Progenitor cell of endocrine pancreas (in vitro differentiated cells): Measurements from ENCODE around the gene RASD2. TPM values are rescaled to one million over a fixed set of nuclear protein-coding genes. Genes with fewer than 3 reads are reported as not detected.

Experiments used
- DNase-seq: peaks from one replicate; pipeline ENCODE4 v3.0.0; 2021; ENCODE audit warnings: low spot score; ENCODE audit not compliant: unreplicated experiment
- H3K27ac Mint-ChIP-seq: 2 replicates; pipeline ENCODE4 v1.8.0; 2021; ENCODE audit warnings: mild to moderate bottlenecking, moderate library complexity, mixed read lengths
- H3K27me3 Mint-ChIP-seq: 2 replicates; pipeline ENCODE4 v1.8.0; 2021; ENCODE audit warnings: mixed read lengths
- H3K36me3 Mint-ChIP-seq: 2 replicates; pipeline ENCODE4 v1.8.0; 2022; ENCODE audit warnings: mixed read lengths; ENCODE audit not compliant: insufficient read depth
- H3K4me1 Mint-ChIP-seq: 2 replicates; pipeline ENCODE4 v1.8.0; 2021; ENCODE audit warnings: low read depth, mixed read lengths
- H3K4me3 Mint-ChIP-seq: 2 replicates; pipeline ENCODE4 v1.8.0; 2021; ENCODE audit warnings: low read depth, mild to moderate bottlenecking, moderate library complexity, mixed read lengths
- H3K9me3 Mint-ChIP-seq: 2 replicates; pipeline ENCODE4 v1.8.0; 2021; ENCODE audit warnings: low read depth, mixed read lengths
- total RNA-seq: library from RNA; stranded (reverse); gene quantifications from 2 replicates; pipeline ENCODE4 v1.2.1, GENCODE V29; 2021
- TF ChIP-seq, protein P1 (sequence below): fragments of 200-600 bp; sonication (generic); IDR thresholded peaks from one replicate; pipeline ENCODE4 v1.5.0; 2021; ENCODE audit warnings: antibody characterized with exemption, mild to moderate bottlenecking; ENCODE audit not compliant: unreplicated experiment

RASD2 gene
- total RNA-seq, 1 donor from 2014 or later, result 0.07 TPM

DNA sequence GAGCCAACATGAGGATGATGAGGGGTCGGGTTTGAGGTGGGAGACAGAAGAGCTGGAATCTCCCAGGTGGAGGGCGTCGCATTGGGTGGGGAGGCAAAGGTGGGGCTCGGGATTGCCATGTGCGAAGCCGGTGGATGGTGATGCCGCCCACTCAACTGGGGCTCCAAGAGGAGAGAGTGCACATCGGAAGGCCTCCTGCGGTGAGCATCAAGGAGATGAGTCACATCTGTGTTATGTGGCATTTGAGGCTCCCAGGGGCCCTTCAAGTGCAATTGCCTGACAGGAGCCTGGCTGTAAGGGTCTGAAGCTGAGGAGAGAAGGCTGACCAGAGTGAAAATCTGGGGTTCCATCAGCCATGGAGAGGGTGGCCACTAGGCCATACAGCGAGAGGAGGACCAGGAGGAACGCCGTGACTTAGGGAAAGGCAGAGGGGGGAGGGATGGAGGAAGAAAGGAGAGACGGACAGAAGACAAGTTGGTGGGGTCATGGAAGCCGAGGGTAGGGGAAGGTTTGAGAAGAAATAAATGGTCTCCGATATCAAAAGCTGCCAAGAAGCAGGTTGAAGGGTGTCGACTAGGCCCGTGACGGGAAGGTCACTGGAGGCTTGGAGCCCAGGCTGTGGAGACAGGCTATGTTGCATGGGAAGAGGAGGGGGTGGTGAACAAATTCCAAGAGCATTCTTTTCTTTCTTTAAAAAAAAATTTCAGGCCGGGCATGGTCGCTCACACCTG is 21.3 kb downstream of the RASD2 start:
- no peak for DNase-seq
- no peaks in the 10 kb centered on the region for H3K36me3 Mint-ChIP-seq

DNA sequence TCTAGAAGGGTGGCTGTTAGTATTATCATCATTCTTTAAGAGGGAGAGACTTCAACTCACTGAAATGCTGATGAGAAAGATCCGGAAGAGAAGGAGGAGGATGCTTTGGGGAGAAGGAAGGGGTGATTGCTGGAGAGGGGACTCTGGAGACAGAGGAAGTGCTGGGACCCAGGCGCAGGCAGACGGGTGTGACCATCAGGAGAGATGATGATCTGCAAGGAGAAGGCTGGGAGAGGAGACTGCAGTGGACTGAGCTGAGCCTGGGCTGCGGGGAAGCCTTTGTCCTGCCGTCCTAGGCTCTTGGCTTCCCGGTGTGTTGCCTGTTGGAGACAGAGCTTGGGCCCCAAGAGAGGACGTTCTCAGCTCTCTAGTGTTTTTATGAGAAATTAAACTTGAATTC is 22.6 kb downstream of the RASD2 start:
- TF ChIP-seq, protein P1, sequence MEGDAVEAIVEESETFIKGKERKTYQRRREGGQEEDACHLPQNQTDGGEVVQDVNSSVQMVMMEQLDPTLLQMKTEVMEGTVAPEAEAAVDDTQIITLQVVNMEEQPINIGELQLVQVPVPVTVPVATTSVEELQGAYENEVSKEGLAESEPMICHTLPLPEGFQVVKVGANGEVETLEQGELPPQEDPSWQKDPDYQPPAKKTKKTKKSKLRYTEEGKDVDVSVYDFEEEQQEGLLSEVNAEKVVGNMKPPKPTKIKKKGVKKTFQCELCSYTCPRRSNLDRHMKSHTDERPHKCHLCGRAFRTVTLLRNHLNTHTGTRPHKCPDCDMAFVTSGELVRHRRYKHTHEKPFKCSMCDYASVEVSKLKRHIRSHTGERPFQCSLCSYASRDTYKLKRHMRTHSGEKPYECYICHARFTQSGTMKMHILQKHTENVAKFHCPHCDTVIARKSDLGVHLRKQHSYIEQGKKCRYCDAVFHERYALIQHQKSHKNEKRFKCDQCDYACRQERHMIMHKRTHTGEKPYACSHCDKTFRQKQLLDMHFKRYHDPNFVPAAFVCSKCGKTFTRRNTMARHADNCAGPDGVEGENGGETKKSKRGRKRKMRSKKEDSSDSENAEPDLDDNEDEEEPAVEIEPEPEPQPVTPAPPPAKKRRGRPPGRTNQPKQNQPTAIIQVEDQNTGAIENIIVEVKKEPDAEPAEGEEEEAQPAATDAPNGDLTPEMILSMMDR, result no peak
- H3K4me1 Mint-ChIP-seq, result no peaks in the 10 kb centered on the region
- H3K27me3 Mint-ChIP-seq, result peaks cover 39% of the 10 kb centered on the region
- no peaks in the 10 kb centered on the region for H3K36me3 Mint-ChIP-seq
- no peaks in the 10 kb centered on the region for H3K9me3 Mint-ChIP-seq
- H3K27ac Mint-ChIP-seq, result no peak overlapping the region
- no peak overlapping the region for H3K4me3 Mint-ChIP-seq
- no peak for DNase-seq

More for the DNA sequence above, 21.3 kb downstream of the RASD2 start:
- TF ChIP-seq, protein P1, result no peak
- no peak overlapping the region for H3K27ac Mint-ChIP-seq
- peaks cover 46% of the 10 kb centered on the region for H3K27me3 Mint-ChIP-seq
- no peaks in the 10 kb centered on the region for H3K9me3 Mint-ChIP-seq
- H3K4me1 Mint-ChIP-seq, result no peaks in the 10 kb centered on the region
- no peak overlapping the region for H3K4me3 Mint-ChIP-seq

DNA sequence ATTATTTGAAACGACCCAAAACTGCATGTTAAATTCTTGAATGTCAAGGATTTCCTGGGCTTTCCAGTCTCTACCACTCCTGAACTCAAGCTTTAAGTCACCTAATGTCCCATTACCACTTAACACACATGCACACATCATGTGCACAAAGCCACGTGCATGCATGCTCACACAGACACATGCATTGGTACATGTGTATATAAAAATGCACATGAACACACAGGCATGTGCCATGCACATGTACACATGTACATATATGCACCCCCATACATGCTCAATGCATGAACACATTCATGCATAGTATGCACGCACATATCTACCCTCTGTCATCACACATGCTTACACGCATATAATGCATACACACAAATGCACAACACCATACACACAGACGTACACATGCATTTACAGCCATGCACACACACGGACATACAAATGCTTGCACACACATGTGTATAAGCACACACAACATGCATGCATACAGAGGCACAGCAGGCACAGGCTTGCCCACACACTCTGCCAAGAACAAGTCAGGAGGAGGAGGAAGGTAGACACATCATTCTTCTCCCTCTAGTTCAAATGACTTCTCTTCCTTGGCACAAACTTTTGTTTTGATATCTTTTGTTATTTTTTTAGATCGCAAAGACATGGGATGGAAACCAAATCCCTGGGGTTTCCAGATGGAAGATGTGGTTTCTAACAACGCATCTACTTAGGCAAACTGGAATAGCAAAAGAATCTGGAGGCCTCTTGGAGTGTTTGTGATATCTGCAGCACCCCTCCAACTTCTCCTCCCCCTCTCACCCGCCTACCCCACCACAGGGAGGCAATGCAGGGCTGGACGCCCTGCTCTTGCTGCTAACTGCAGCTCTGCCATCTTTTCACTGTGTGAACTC is 24.6 kb downstream of the RASD2 start:
- no peak for DNase-seq
- Mint-ChIP-seq H3K4me1 (peaks cover 7% of the 10 kb centered on the region), H3K36me3 (no peaks in the 10 kb centered on the region), H3K27me3 (peaks cover 38% of the 10 kb centered on the region), H3K27ac (no peak overlapping the region), H3K4me3 (no peak overlapping the region), H3K9me3 (no peaks in the 10 kb centered on the region)
- TF ChIP-seq, protein P1, result no peak

DNA sequence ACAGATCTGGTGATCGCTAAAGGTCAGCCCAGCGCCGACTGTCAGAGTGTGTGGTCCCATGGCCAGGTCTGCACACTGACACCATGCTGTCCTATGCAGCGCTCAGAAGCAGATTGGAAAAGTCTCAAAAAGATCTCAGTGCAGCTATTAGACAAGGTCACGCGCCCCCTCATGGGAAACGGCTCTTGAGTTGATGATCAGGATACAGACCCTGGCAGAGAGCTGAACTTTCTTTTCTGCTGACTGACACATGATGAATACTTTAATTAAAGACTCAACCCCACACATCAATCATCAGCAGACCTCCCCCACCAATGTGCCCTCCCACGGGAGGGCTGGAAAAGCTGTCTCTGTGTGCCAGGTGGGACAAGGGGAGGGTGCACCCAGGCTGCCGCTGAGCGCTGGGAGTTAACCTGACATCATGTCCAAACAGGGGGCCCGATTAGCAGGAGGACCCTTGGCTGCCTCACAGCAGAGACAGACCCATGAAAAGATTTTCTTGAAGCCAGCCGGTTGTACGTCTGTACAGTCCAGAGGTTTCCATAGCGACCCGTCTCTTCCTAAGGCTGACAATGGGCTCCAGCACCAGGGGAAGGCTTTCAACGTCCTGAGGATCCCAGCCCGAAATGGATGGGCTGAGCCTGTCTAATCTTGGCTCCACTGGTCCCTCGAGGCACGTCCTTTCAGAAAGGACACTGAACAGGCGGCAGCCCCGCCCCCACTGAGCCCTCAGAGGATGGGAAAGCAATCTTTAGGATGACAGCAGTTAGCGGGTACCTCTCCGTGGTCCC is 26.9 kb downstream of the RASD2 start:
- peaks cover 7% of the 10 kb centered on the region for H3K4me1 Mint-ChIP-seq
- TF ChIP-seq, protein P1, result no peak
- H3K36me3 Mint-ChIP-seq, result no peaks in the 10 kb centered on the region
- no peak overlapping the region for H3K27ac Mint-ChIP-seq
- DNase-seq, result no peak
- no peaks in the 10 kb centered on the region for H3K9me3 Mint-ChIP-seq
- H3K27me3 Mint-ChIP-seq, result peaks cover 27% of the 10 kb centered on the region
- no peak overlapping the region for H3K4me3 Mint-ChIP-seq
